ENCODE results near the gene PPP4R3B.
"Not testable (repeated sequence)": the region's sequence is repeated elsewhere in the genome, so short reads cannot be mapped to it uniquely, and the experiment has no call there.

The PPP4R3B gene

GRCh38 chr2:55595536-55595935 lies 21.9 kb downstream of the PPP4R3B start:
- no peak for DNase-seq (ENCODE audit: low spot score)

GRCh38 chr2:55592130-55592529 lies 25.3 kb downstream of the PPP4R3B start:
- no peak for DNase-seq (ENCODE audit: low spot score)

- no peak for DNase-seq (ENCODE audit: low spot score)
Observed at GRCh38 chr2:55590810-55591440, 26.5 kb downstream of the PPP4R3B start.

GRCh38 chr2:55585451-55586080 lies 31.9 kb downstream of the PPP4R3B start:
- no peak for DNase-seq (ENCODE audit: low spot score)

- DNase-seq (ENCODE audit: low spot score): no peak
Observed at GRCh38 chr2:55581874-55582547, 35.4 kb downstream of the PPP4R3B start.

- no peak for DNase-seq (ENCODE audit: low spot score)
Observed at GRCh38 chr2:55581435-55581834, 36.0 kb downstream of the PPP4R3B start.

GRCh38 chr2:55569002-55569401 lies 48.4 kb downstream of the PPP4R3B start:
- not testable (repeated sequence) for DNase-seq (ENCODE audit: low spot score)

GRCh38 chr2:55567298-55567697 lies 50.1 kb downstream of the PPP4R3B start:
- DNase-seq (ENCODE audit: low spot score): no peak

GRCh38 chr2:55565613-55566012 lies 51.8 kb downstream of the PPP4R3B start:
- DNase-seq (ENCODE audit: low spot score): no peak

- no peak for DNase-seq (ENCODE audit: low spot score)
Observed at GRCh38 chr2:55560855-55561254, 56.6 kb downstream of the PPP4R3B start.

GRCh38 chr2:55556809-55557208 lies 60.6 kb downstream of the PPP4R3B start:
- no peak for DNase-seq (ENCODE audit: low spot score)

- DNase-seq (ENCODE audit: low spot score): no peak
Observed at GRCh38 chr2:55555977-55556376, 61.4 kb downstream of the PPP4R3B start.

- no peak for DNase-seq (ENCODE audit: low spot score)
Observed at GRCh38 chr2:55553321-55553720, 64.1 kb downstream of the PPP4R3B start.

- no peak for DNase-seq (ENCODE audit: low spot score)
Observed at GRCh38 chr2:55550368-55551102, 66.9 kb downstream of the PPP4R3B start.

GRCh38 chr2:55547679-55548078 lies 69.7 kb downstream of the PPP4R3B start:
- DNase-seq (ENCODE audit: low spot score): not testable (repeated sequence)

- no peak for DNase-seq (ENCODE audit: low spot score)
Observed at GRCh38 chr2:55547001-55547400, 70.4 kb downstream of the PPP4R3B start.

GRCh38 chr2:55530539-55531081 lies 86.8 kb downstream of the PPP4R3B start:
- no peak for DNase-seq (ENCODE audit: low spot score)

GRCh38 chr2:55526174-55526573 lies 91.2 kb downstream of the PPP4R3B start:
- DNase-seq (ENCODE audit: low spot score): no peak

GRCh38 chr2:55524884-55525437 lies 92.5 kb downstream of the PPP4R3B start:
- no peak for DNase-seq (ENCODE audit: low spot score)

GRCh38 chr2:55519938-55520885 lies 97.2 kb downstream of the PPP4R3B start:
- DNase-seq (ENCODE audit: low spot score): no peak

- no peak for DNase-seq (ENCODE audit: low spot score)
Observed at GRCh38 chr2:55518841-55519165, 98.6 kb downstream of the PPP4R3B start.

Measured in HuH-7.5 (cell line).